DOHH2 (cell line): ENCODE data around the gene SPATA6L.

Experiments
- EZH2phosphoT487 ChIP-seq: fragments of 200-600 bp; sonication (generic); IDR thresholded peaks from 2 replicates; pipeline ENCODE4 v1.6.1; 2017; ENCODE audit warnings: borderline replicate concordance, mild to moderate bottlenecking, antibody characterized with exemption, low read length, moderate library complexity, mixed read lengths
- TF ChIP-seq, protein P1 (sequence below): fragments of 200-600 bp; sonication (generic); IDR thresholded peaks from one replicate; pipeline ENCODE4 v1.5.1; 2014; ENCODE audit warnings: antibody characterized with exemption, mild to moderate bottlenecking, low read depth, low read length; ENCODE audit not compliant: poor library complexity, severe bottlenecking

DNA sequence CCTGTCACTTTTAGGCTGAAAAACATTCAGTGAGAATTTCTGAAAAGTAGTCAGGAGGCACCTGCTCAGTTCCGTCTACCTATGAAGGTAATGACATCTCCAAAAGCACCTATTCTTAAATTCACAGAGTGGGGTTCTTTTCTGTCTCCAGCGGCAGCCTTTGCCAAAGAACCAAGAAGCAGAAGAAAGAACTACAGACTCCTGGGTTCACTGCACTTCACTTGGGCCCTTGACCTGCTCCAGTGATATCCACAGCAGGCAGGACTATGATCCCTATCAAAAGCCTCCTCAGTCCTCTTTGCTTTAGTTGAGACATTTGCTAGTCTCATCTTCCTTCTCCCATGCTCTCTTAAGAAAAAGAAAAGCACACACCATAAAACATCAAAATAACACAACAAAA is 23.9 kb downstream of the SPATA6L start:
- TF ChIP-seq, protein P1, sequence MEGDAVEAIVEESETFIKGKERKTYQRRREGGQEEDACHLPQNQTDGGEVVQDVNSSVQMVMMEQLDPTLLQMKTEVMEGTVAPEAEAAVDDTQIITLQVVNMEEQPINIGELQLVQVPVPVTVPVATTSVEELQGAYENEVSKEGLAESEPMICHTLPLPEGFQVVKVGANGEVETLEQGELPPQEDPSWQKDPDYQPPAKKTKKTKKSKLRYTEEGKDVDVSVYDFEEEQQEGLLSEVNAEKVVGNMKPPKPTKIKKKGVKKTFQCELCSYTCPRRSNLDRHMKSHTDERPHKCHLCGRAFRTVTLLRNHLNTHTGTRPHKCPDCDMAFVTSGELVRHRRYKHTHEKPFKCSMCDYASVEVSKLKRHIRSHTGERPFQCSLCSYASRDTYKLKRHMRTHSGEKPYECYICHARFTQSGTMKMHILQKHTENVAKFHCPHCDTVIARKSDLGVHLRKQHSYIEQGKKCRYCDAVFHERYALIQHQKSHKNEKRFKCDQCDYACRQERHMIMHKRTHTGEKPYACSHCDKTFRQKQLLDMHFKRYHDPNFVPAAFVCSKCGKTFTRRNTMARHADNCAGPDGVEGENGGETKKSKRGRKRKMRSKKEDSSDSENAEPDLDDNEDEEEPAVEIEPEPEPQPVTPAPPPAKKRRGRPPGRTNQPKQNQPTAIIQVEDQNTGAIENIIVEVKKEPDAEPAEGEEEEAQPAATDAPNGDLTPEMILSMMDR: no peak
- TF ChIP-seq EZH2phosphoT487: no peak
